HG02763 (cell line): Measurements from ENCODE around the gene BNIP1.

ENCODE experiments used
- ATAC-seq: cut with Tn5 transposase; IDR thresholded peaks from one replicate; pipeline ENCODE4 v1.9.1; 2021; ENCODE audit warnings: mild to moderate bottlenecking, moderate library complexity; ENCODE audit not compliant: unreplicated experiment

Gene BNIP1

DNA sequence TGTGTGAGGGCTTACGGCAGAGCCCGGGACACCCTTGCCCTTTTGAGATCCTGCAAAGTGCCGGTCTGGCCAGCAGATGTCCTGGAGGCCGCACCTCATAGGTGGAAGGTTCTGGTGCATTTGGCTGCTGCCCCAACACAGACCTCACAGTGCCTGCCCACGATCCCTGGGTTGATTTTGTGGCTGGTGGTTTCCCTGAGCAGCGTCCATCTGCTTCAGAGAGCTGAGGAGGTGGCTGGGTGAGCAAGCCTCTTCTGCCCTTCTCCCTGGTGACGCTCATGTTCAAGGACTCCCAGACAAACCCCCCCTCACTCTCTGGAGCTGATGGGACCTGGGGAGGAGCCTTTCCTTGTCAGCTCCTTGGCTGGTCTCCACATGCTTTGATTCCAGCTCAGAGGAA is 18.9 kb downstream of the BNIP1 start:
- ATAC-seq, result no peak

GRCh38 chr5:173165177-173166016 is 21.1 kb downstream of the BNIP1 start:
- no peak for ATAC-seq

GRCh38 chr5:173172166-173172565 is 27.8 kb downstream of the BNIP1 start:
- ATAC-seq, result no peak

GRCh38 chr5:173175523-173175922 is 31.2 kb downstream of the BNIP1 start:
- ATAC-seq, result no peak

DNA sequence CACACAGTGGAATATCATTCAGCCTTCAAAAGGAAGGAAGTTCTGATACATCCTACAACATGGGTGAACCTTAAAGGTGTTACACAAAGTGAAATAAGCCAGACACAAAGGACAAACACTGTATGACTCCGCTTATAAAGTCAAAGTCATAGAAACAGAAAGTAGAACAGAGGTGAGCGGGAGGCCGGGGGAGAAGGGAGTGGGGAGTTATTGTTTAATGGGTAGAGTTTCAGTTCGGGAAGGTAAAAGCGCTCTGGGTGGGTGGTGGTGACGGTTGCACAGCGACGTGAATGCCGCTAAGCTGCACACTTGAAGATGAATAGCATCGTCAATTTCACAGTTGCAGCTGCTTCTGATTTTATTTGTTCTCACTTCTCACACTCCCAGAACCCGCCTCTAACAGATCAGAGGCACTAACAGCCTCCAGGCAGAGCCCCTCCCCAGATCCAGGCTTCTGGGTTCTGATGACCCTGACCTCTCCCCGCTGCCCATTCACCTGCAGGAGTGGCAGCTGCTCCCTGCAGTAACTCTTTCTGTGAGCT is 34.1 kb downstream of the BNIP1 start:
- ATAC-seq, result no peak

DNA sequence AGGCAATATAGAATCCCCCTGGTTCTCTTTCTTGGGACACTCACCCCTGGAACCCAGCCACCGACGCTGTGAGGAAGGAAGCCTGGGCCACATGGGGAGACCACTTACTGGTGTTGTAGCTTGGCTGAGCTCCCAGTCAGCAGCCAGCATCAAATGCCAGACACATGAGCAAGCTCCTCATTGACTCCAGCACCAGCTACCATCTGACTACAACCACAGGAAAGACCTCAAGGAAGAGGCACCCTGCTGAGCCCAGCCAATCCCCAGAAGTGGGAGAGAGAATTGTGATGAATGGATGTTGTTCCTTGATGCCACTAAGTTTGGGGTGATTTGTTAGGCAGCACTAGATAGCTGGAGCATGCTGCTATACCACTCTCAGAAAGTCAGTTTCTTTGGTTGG is 36.0 kb downstream of the BNIP1 start:
- ATAC-seq, result no peak

DNA sequence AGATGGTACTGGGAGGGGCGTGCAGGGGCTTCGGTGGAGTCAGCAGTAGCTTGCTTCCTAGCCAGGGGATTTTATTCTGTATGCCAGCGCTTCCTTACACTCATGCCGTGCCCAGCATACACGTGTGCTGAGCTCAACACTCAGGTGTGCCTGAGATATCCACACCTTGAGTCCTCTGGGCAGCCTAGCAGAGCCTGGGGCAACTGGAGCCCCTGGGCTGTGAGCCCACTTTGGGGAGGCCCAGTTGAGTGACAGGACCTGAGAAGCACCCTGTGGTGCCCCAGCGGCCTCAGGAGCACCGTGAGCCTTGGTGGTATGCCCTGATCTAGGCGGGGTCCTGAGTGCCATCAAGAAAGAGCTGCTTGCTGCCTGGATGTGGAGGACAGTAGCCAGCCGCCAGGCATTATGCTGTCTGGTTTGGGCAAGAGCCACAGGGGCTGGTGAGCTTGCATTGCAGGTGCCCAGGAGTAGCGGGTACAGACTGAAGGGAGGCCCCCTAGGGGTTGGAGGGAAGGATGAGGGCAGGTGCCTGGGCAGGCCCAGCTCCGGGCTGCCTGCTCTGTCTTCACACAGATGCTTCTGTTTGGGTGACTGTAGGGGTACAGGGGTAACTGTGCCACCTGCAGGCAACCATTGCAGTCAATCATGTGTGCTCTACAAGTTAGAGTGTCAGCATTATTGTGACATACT is 42.9 kb downstream of the BNIP1 start:
- no peak for ATAC-seq

DNA sequence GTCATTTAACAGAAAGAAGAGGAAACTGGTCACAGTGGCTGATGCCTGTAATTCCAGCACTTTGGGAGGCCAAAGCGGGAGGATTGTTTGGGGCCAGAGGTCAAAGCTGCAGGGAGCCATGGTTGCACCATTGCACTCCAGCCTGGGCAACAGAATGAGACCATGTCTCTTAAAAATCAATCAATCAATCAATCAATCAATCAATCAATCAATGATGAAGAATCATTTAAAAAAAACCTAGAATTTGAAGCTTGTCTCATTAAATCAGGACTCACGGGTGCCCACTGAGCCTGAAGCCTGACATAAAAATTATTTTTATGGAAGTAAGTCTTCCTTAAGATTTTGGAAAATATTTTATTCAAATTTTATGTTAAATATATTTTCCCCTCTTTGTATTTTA is 43.9 kb downstream of the BNIP1 start:
- ATAC-seq, result no peak

- ATAC-seq, result no peak
Observed at GRCh38 chr5:173191015-173191414, 46.7 kb downstream of the BNIP1 start.

GRCh38 chr5:173191561-173191960 is 47.2 kb downstream of the BNIP1 start:
- no peak for ATAC-seq

GRCh38 chr5:173192561-173192960 is 48.2 kb downstream of the BNIP1 start:
- ATAC-seq, result no peak

GRCh38 chr5:173196133-173196952 is 52.0 kb downstream of the BNIP1 start:
- no peak for ATAC-seq

GRCh38 chr5:173197375-173197891 is 53.1 kb downstream of the BNIP1 start:
- ATAC-seq, result no peak

- ATAC-seq, result no peak
Observed at GRCh38 chr5:173198049-173198448, 53.7 kb downstream of the BNIP1 start.

DNA sequence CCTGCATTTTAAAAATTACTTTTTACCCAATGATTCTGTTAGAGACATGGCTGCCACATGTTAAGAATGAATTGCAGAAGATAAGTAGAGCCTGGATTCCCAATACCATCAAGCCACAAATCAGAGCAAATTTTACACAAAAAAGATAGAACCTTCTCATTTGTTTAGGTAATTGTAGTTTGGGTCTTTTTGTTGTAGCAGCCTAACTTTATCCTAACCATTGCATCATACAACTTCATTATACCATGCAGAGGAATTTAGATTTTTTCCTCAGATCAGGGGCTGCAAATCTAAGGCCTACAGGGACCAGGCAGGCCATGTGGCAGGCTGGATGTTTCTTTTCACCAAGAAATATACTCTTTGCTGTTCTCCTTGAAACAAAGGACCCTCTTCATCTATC is 56.0 kb downstream of the BNIP1 start:
- ATAC-seq, result no peak

DNA sequence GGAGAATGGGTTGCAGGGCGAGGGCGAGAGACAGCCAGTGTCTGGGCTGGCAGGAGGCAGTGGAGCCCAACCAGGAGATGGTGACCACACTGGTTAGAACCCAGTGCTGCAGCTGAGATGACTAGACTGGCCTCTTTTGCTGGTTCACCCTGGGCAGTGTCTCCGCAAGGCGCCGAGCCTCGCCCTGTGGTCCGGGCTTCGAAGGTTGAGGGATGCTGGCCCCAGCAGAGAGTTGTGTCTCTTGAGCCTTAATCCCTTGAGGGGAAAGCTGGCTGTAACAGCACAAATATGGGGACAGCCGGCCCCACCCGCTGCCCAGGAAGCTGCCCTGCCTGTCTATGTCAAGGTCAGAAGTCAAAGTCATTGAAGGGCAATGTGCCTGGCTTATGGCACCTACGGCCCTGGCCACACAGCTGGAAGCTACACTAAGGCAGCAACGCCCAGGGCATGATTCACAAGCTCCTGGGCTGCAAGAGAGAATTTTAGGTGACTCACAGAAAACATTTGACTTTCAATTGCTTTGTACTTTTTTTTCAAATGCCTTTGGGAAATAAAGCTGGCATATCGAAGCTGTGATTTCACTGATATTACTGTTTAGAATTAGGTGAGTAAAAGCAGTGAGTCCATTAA is 57.4 kb downstream of the BNIP1 start:
- no peak for ATAC-seq

DNA sequence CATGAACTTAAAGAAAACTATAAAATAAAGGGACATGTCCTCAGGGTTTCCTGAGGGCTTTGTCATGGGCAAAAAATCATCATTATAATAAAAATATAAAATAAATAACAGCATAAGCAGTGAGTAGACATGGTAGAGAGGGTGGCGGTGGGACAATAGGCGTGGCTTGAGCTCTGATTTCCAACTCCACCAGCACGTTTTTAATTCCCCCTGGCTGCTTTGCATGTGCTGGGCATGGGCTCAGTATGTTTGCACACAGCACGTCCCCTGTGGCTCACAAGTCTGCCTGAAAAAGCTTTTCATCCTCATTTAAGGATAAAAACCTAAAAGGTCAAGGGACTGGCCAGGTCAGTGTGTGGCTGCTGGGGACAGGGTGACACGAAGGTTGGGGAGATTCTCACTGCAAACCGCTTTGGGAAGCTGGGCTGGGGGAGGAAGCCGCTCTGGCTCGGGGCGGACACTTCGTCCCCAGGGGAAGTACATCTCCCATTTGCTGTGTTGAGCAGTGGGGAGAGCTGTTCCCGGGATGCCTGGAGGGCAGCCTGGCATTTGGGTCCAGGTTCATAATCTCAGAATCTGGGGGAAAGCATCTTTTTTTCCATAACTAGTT is 58.0 kb downstream of the BNIP1 start:
- ATAC-seq, result no peak

DNA sequence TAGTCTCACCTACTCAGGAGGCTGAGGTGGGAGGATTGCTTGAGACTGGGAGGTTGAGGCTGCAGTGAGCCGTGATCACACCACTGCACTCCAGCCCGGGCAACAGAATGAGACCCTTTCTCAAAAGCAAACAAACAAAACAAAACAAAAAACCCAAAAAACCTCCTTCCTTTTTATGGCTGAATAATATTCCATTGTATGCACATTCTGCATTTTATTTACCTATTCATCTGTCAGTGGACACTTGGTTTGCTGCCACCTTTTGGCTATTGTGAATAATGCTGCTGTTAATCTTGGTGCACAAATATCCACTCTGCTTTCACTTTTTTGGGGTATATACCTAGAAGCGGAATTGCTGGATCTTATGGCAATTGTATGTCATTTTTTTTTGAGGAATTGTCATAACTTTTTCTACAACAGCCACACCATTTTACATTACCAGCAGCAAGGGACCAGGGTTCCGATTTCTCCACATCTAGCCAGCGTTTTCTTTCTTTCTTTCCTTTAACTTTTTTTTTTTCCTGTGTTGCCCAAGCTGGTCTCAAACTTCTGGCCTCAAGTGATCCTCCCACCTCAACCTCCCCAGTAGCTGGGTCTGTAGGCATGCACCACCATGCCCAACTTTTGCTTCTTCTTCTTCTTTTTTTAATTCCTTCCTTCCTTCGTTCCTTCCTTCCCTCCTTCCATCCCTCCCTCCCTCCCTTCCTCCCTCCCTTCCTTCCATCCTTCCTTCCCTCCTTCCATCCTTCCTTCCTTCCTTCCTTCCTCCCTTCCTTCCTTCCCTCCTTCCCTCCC is 60.1 kb downstream of the BNIP1 start:
- no peak for ATAC-seq

- no peak for ATAC-seq
Observed at GRCh38 chr5:173205916-173206315, 61.6 kb downstream of the BNIP1 start.
